Chondrocyte (in vitro differentiated cells): ENCODE results near the gene USP40. TPM values are rescaled to one million over a fixed set of nuclear protein-coding genes. Genes with fewer than 3 reads are reported as not detected.

Source experiments
- DNase-seq: peaks from one replicate; pipeline ENCODE4 v3.0.0; 2021; ENCODE audit warnings: mixed read lengths, low spot score
- H3K27ac Mint-ChIP-seq: one replicate; pipeline ENCODE4 v1.8.0; 2021; ENCODE audit warnings: mild to moderate bottlenecking, moderate library complexity, mixed read lengths; ENCODE audit not compliant: unreplicated experiment
- H3K27me3 Mint-ChIP-seq: 2 replicates; pipeline ENCODE4 v1.8.0; 2021; ENCODE audit warnings: low read depth, mixed read lengths
- H3K36me3 Mint-ChIP-seq: 2 replicates; pipeline ENCODE4 v1.8.0; 2021; ENCODE audit warnings: low read depth, mixed read lengths
- H3K4me1 Mint-ChIP-seq: 2 replicates; pipeline ENCODE4 v1.8.0; 2021; ENCODE audit warnings: low read depth, mild to moderate bottlenecking, mixed read lengths
- H3K4me3 Mint-ChIP-seq: one replicate; pipeline ENCODE4 v1.8.0; 2021; ENCODE audit warnings: mild to moderate bottlenecking, moderate library complexity, mixed read lengths; ENCODE audit not compliant: unreplicated experiment
- H3K9me3 Mint-ChIP-seq: 2 replicates; pipeline ENCODE4 v1.8.0; 2021; ENCODE audit warnings: low read depth, mixed read lengths
- CTCF ChIP-seq: fragments of 200-600 bp; sonication (generic); IDR thresholded peaks from 2 replicates; pipeline ENCODE4 v1.5.0; 2021; ENCODE audit warnings: antibody characterized with exemption, mild to moderate bottlenecking, moderate library complexity
- total RNA-seq: library from RNA; stranded (reverse); gene quantifications from 3 replicates; pipeline ENCODE4 v1.2.1, GENCODE V29; 2021

The USP40 gene
- total RNA-seq, 1 donor from 2014 or later = 29.4 TPM

- Mint-ChIP-seq H3K4me3 (no peak overlapping the region), H3K4me1 (peaks cover 82% of the 10 kb centered on the region), H3K27ac (peak overlapping the region; percentile 98), H3K36me3 (peaks cover 18% of the 10 kb centered on the region), H3K27me3 (no peaks in the 10 kb centered on the region), H3K9me3 (no peaks in the 10 kb centered on the region)
- DNase-seq = no peak
- TF ChIP-seq CTCF = no peak
Observed at GRCh38 chr2:233486357-233486756, 80.2 kb downstream of the USP40 start.

GRCh38 chr2:233485726-233486125, 80.9 kb downstream of the USP40 start:
- peaks cover 18% of the 10 kb centered on the region for H3K36me3 Mint-ChIP-seq
- H3K27me3 Mint-ChIP-seq = no peaks in the 10 kb centered on the region
- H3K4me1 Mint-ChIP-seq = peaks cover 86% of the 10 kb centered on the region
- H3K9me3 Mint-ChIP-seq = no peaks in the 10 kb centered on the region
- no peak overlapping the region for H3K4me3 Mint-ChIP-seq
- TF ChIP-seq CTCF = no peak
- H3K27ac Mint-ChIP-seq = peak overlapping the region; percentile 98
- no peak for DNase-seq

DNA sequence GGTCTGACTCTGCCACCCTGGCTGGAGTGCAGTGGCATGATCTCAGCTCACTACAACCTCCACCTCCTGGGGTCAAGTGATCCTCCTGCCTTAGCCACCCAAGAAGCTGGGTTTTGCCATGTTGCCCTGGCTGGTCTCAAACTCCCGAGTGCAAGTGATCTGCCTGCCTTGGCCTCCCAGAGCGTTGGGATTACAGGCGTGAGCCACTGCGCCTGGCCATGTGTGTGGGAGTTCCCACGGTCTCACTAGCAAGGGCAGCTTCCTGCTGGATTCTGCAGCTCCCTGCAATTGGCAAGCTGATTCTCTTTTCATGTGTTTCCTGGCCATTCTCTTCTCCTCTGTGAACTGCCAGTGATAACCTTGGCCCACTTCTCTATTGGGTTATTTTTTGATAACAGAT, 84.0 kb downstream of the USP40 start:
- Mint-ChIP-seq H3K4me1 (peaks cover 64% of the 10 kb centered on the region), H3K36me3 (peaks cover 20% of the 10 kb centered on the region), H3K27me3 (no peaks in the 10 kb centered on the region), H3K9me3 (no peaks in the 10 kb centered on the region), H3K27ac (peak overlapping the region; percentile 61), H3K4me3 (no peak overlapping the region)
- no peak for TF ChIP-seq CTCF
- DNase-seq = no peak

- H3K4me3 Mint-ChIP-seq = peak overlapping the region; percentile 1
- H3K27ac Mint-ChIP-seq = peak overlapping the region; percentile 90
- TF ChIP-seq CTCF = no peak
- peaks cover 24% of the 10 kb centered on the region for H3K36me3 Mint-ChIP-seq
- no peaks in the 10 kb centered on the region for H3K27me3 Mint-ChIP-seq
- peaks cover 53% of the 10 kb centered on the region for H3K4me1 Mint-ChIP-seq
- no peak for DNase-seq
- H3K9me3 Mint-ChIP-seq = no peaks in the 10 kb centered on the region
Observed at GRCh38 chr2:233481368-233482142, 85.0 kb downstream of the USP40 start.

GRCh38 chr2:233480490-233481202, 85.9 kb downstream of the USP40 start:
- no peak overlapping the region for H3K4me3 Mint-ChIP-seq
- H3K27ac Mint-ChIP-seq = peak overlapping the region; percentile 90
- no peaks in the 10 kb centered on the region for H3K27me3 Mint-ChIP-seq
- no peak for DNase-seq
- peaks cover 44% of the 10 kb centered on the region for H3K4me1 Mint-ChIP-seq
- peaks cover 26% of the 10 kb centered on the region for H3K36me3 Mint-ChIP-seq
- no peaks in the 10 kb centered on the region for H3K9me3 Mint-ChIP-seq
- peak; percentile 64 for TF ChIP-seq CTCF
